ENCODE data around the gene ARHGAP9. TPM values are rescaled to one million over a fixed set of nuclear protein-coding genes. Genes with fewer than 3 reads are reported as not detected.

ARHGAP9 gene
- polyA plus RNA-seq, 6 donors from 2014 or later = 152 to 231 (median 164) TPM

- peaks cover 46 to 65% (median 60%) of the 10 kb centered on the region in 3 donors for H3K4me1 Mint-ChIP-seq
- ATAC-seq (ENCODE audit: low read depth in 2 of 2) (no peak), DNase-seq (no peak)
- no peaks in the 10 kb centered on the region for H3K27me3 Mint-ChIP-seq
- peaks cover 11 to 37% of the 10 kb centered on the region in 2 donors for H3K36me3 Mint-ChIP-seq
- H3K9me3 Mint-ChIP-seq = no peaks in the 10 kb centered on the region
- no peak overlapping the region for H3K4me3 Mint-ChIP-seq
- H3K27ac Mint-ChIP-seq = peak overlapping the region in 1 of 6 donors; percentile 70
These were observed 9.2 kb downstream of the ARHGAP9 start for GRCh38 chr12:57470286-57470969.

- Mint-ChIP-seq H3K4me3 (no peak overlapping the region), H3K27me3 (no peaks in the 10 kb centered on the region), H3K4me1 (peaks cover 41 to 63% (median 55%) of the 10 kb centered on the region in 3 donors), H3K36me3 (peaks cover 8 to 32% of the 10 kb centered on the region in 2 donors), H3K27ac (peak overlapping the region in 1 of 6 donors; percentile 60), H3K9me3 (no peaks in the 10 kb centered on the region)
- no peak for ATAC-seq (ENCODE audit: low read depth in 2 of 2)
- DNase-seq = no peak
These were observed 10.1 kb downstream of the ARHGAP9 start for GRCh38 chr12:57469296-57470164.

GRCh38 chr12:57467915-57468314 lies 11.8 kb downstream of the ARHGAP9 start:
- ATAC-seq (ENCODE audit: low read depth in 2 of 2) = no peak
- Mint-ChIP-seq H3K27me3 (no peaks in the 10 kb centered on the region), H3K4me3 (peak overlapping the region in 1 of 8 donors; percentile 40), H3K36me3 (peaks cover 4 to 16% of the 10 kb centered on the region in 2 donors), H3K9me3 (no peaks in the 10 kb centered on the region), H3K4me1 (peaks cover 32 to 57% (median 46%) of the 10 kb centered on the region in 3 donors), H3K27ac (peak overlapping the region in 3 of 6 donors; percentile 72 to 89 (median 74))
- no peak for DNase-seq

- no peaks in the 10 kb centered on the region for H3K27me3 Mint-ChIP-seq
- H3K4me1 Mint-ChIP-seq = peaks cover 33 to 57% (median 46%) of the 10 kb centered on the region in 3 donors
These were observed 12.3 kb downstream of the ARHGAP9 start for GRCh38 chr12:57467212-57467874.

GRCh38 chr12:57465747-57466505 lies 13.7 kb downstream of the ARHGAP9 start:
- no peaks in the 10 kb centered on the region for H3K27me3 Mint-ChIP-seq
- H3K4me3 Mint-ChIP-seq = peak overlapping the region in 1 of 8 donors; percentile 4
- peaks cover 4 to 16% of the 10 kb centered on the region in 2 donors for H3K36me3 Mint-ChIP-seq
- H3K27ac Mint-ChIP-seq = peak overlapping the region in 4 of 6 donors; percentile 22 to 49 (median 42)
- H3K9me3 Mint-ChIP-seq = no peaks in the 10 kb centered on the region
- DNase-seq = no peak
- ATAC-seq (ENCODE audit: low read depth in 2 of 2) = no peak
- H3K4me1 Mint-ChIP-seq = peaks cover 32 to 53% (median 45%) of the 10 kb centered on the region in 3 donors

More at GRCh38 chr12:57467212-57467874, 12.3 kb downstream of the ARHGAP9 start:
- H3K9me3 Mint-ChIP-seq = no peaks in the 10 kb centered on the region
- ATAC-seq (ENCODE audit: low read depth in 2 of 2) (no peak), DNase-seq (no peak)
- peak overlapping the region in 1 of 8 donors; percentile 42 for H3K4me3 Mint-ChIP-seq
- H3K27ac Mint-ChIP-seq = peak overlapping the region in 4 of 6 donors; percentile 17 to 84 (median 66)
- peaks cover 4 to 16% of the 10 kb centered on the region in 2 donors for H3K36me3 Mint-ChIP-seq

GRCh38 chr12:57465030-57465746 lies 14.5 kb downstream of the ARHGAP9 start:
- Mint-ChIP-seq H3K27me3 (no peaks in the 10 kb centered on the region), H3K4me1 (peaks cover 38 to 55% (median 53%) of the 10 kb centered on the region in 3 donors), H3K36me3 (peaks cover 4 to 16% of the 10 kb centered on the region in 2 donors), H3K4me3 (peak overlapping the region in 1 of 8 donors; percentile 66), H3K9me3 (no peaks in the 10 kb centered on the region), H3K27ac (peak overlapping the region in 4 of 6 donors; percentile 1 to 76 (median 36))
- ATAC-seq (ENCODE audit: low read depth in 2 of 2) (no peak), DNase-seq (no peak)

GRCh38 chr12:57464569-57464968 lies 15.1 kb downstream of the ARHGAP9 start:
- H3K36me3 Mint-ChIP-seq = peaks cover 4 to 16% of the 10 kb centered on the region in 2 donors
- H3K27ac Mint-ChIP-seq = peak overlapping the region in 3 of 6 donors; percentile 1 to 85 (median 76)
- no peaks in the 10 kb centered on the region for H3K9me3 Mint-ChIP-seq
- no peak for ATAC-seq (ENCODE audit: low read depth in 2 of 2)
- peak overlapping the region in 1 of 8 donors; percentile 66 for H3K4me3 Mint-ChIP-seq
- DNase-seq = no peak
- no peaks in the 10 kb centered on the region for H3K27me3 Mint-ChIP-seq
- H3K4me1 Mint-ChIP-seq = peaks cover 42 to 58% (median 52%) of the 10 kb centered on the region in 3 donors

- ATAC-seq (ENCODE audit: low read depth in 2 of 2) (no peak), DNase-seq (no peak)
- H3K9me3 Mint-ChIP-seq = no peaks in the 10 kb centered on the region
- H3K36me3 Mint-ChIP-seq = peaks cover 4 to 8% of the 10 kb centered on the region in 2 donors
- H3K4me1 Mint-ChIP-seq = peaks cover 45 to 68% (median 59%) of the 10 kb centered on the region in 3 donors
- H3K27ac Mint-ChIP-seq = peak overlapping the region in 5 of 6 donors; percentile 36 to 94 (median 92)
- H3K4me3 Mint-ChIP-seq = peak overlapping the region; percentile 87 to 96 (median 92)
- H3K27me3 Mint-ChIP-seq = no peaks in the 10 kb centered on the region
These were observed 16.8 kb downstream of the ARHGAP9 start for GRCh38 chr12:57462912-57463253.

- ATAC-seq (ENCODE audit: low read depth in 2 of 2) (peak; percentile 63 to 65), DNase-seq (peak; percentile 94)
- Mint-ChIP-seq H3K27ac (peak overlapping the region; percentile 36 to 94 (median 92)), H3K9me3 (no peaks in the 10 kb centered on the region), H3K4me1 (peaks cover 41 to 63% (median 54%) of the 10 kb centered on the region in 3 donors), H3K4me3 (peak overlapping the region; percentile 87 to 96 (median 94)), H3K27me3 (no peaks in the 10 kb centered on the region), H3K36me3 (peaks cover 3 to 4% of the 10 kb centered on the region in 2 donors)
These were observed 17.3 kb downstream of the ARHGAP9 start for GRCh38 chr12:57462251-57462911.

GRCh38 chr12:57461917-57462250 lies 17.8 kb downstream of the ARHGAP9 start:
- H3K36me3 Mint-ChIP-seq = no peaks in the 10 kb centered on the region
- no peak for ATAC-seq (ENCODE audit: low read depth in 2 of 2)
- H3K9me3 Mint-ChIP-seq = no peaks in the 10 kb centered on the region
- peak; percentile 18 for DNase-seq
- H3K4me3 Mint-ChIP-seq = peak overlapping the region; percentile 87 to 96 (median 94)
- peaks cover 41 to 58% (median 50%) of the 10 kb centered on the region in 3 donors for H3K4me1 Mint-ChIP-seq
- peak overlapping the region in 4 of 6 donors; percentile 87 to 92 (median 92) for H3K27ac Mint-ChIP-seq
- no peaks in the 10 kb centered on the region for H3K27me3 Mint-ChIP-seq

- Mint-ChIP-seq H3K27ac (peak overlapping the region in 5 of 6 donors; percentile 87 to 92 (median 92)), H3K4me1 (peaks cover 41 to 63% (median 53%) of the 10 kb centered on the region in 3 donors), H3K36me3 (no peaks in the 10 kb centered on the region), H3K27me3 (no peaks in the 10 kb centered on the region), H3K9me3 (no peaks in the 10 kb centered on the region), H3K4me3 (peak overlapping the region; percentile 87 to 96 (median 94))
- ATAC-seq (ENCODE audit: low read depth in 2 of 2) = no peak
- DNase-seq = peak; percentile 33
These were observed 18.3 kb downstream of the ARHGAP9 start for GRCh38 chr12:57461276-57461916.
